ENCODE results near the gene RASGRP2.

DNA sequence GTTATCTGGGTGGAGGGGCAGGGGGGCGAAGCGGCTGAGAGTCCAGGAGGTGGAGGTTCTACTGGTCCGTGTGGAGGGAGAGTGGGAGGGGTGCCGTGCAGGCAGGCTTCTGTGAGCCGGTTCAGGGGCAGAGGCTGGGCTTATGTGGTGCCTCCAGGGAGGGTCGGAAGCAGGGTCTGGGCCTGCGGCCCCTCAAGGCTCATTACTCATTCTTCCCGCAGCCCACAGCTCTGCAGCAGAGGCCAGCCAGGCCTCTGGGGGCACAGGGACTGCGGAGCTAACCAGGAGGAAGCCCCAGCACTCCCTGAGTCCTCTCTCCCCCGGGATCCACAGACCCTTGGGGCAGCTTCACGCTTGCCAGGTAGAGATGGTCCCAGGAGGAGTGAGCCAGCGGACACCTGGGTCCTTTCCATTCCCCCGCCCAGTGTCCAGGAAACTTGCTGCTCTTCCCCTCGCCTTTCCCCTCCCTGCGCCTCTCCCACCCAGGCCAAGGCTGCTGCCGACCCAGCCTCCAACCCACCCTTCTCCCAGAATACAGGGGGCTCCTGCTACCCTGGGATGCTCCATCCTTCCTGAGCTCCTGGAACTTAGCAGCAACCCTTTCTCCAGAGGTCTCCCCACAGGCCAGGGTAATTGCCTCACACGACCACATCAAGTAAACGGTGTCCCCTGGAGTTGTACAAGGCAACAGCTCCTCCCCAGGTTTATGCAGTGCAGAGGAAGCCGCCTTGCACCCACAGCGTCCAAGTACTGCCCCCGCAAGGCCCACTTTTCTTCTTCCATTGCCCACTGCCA lies 27.3 kb downstream of the RASGRP2 start:
- TF ChIP-seq, protein P1, sequence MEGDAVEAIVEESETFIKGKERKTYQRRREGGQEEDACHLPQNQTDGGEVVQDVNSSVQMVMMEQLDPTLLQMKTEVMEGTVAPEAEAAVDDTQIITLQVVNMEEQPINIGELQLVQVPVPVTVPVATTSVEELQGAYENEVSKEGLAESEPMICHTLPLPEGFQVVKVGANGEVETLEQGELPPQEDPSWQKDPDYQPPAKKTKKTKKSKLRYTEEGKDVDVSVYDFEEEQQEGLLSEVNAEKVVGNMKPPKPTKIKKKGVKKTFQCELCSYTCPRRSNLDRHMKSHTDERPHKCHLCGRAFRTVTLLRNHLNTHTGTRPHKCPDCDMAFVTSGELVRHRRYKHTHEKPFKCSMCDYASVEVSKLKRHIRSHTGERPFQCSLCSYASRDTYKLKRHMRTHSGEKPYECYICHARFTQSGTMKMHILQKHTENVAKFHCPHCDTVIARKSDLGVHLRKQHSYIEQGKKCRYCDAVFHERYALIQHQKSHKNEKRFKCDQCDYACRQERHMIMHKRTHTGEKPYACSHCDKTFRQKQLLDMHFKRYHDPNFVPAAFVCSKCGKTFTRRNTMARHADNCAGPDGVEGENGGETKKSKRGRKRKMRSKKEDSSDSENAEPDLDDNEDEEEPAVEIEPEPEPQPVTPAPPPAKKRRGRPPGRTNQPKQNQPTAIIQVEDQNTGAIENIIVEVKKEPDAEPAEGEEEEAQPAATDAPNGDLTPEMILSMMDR (optimal IDR thresholded peaks at IDR 0.05 in 1 of 3, IDR thresholded peaks at IDR 0.05 in 1 of 3, conservative IDR thresholded peaks at IDR 0.05 in 1 of 3; ENCODE audit: extremely low read depth in 1 of 3, insufficient read depth in 2 of 3, low read length in 3 of 3): no peak
- TF ChIP-seq EZH2 (IDR thresholded peaks at IDR 0.05; ENCODE audit: low read length): peak; percentile 18

Measured in keratinocyte (primary cell).